SU-DHL-6 (cell line): ENCODE results near the gene EME1.

Experiments used
- H2AFZ ChIP-seq: fragments of 200-600 bp; sonication (generic); 2 replicates; pipeline ENCODE4 v1.6.1; 2014; ENCODE audit warnings: low read depth, mild to moderate bottlenecking, moderate library complexity, mixed read lengths, antibody characterized with exemption, low read length; ENCODE audit not compliant: severe bottlenecking
- H3F3A ChIP-seq: fragments of 200-600 bp; shearing (Covaris generic); 2 replicates; pipeline ENCODE4 v1.6.0; 2016; ENCODE audit warnings: antibody characterized with exemption, mild to moderate bottlenecking; ENCODE audit not compliant: insufficient read depth
- H3K27ac ChIP-seq: fragments of 200-600 bp; sonication (generic); 2 replicates; pipeline ENCODE4 v1.5.1; 2016; ENCODE audit warnings: low read depth, mild to moderate bottlenecking, low read length, moderate library complexity, mixed read lengths
- H3K27me3 ChIP-seq: fragments of 200-600 bp; sonication (generic), shearing (Covaris generic); 2 replicates; pipeline ENCODE4 v1.6.0; 2014; ENCODE audit warnings: mild to moderate bottlenecking, low read length
- H3K36me3 ChIP-seq: fragments of 200-600 bp; sonication (generic); 2 replicates; pipeline ENCODE4 v1.6.1; 2014; ENCODE audit warnings: mild to moderate bottlenecking, low read length, mixed read lengths
- H3K4me2 ChIP-seq: fragments of 300-600, 200-600 bp; shearing (Covaris generic), sonication (generic); 2 replicates; pipeline ENCODE4 v1.6.0; 2014; ENCODE audit warnings: low read length, low read depth, mild to moderate bottlenecking; ENCODE audit not compliant: poor library complexity, severe bottlenecking
- H3K4me3 ChIP-seq: fragments of 200-600 bp; sonication (generic); 2 replicates; pipeline ENCODE4 v1.5.1; 2014; ENCODE audit warnings: antibody characterized with exemption, low read length, mild to moderate bottlenecking, mixed read lengths; ENCODE audit not compliant: insufficient read depth, poor library complexity, severe bottlenecking
- H3K79me2 ChIP-seq: fragments of 200-600 bp; sonication (generic); 2 replicates; pipeline ENCODE4 v1.6.1; 2014; ENCODE audit warnings: mild to moderate bottlenecking, low read length, moderate library complexity; ENCODE audit not compliant: insufficient read depth
- H3K9ac ChIP-seq: fragments of 200-600 bp; sonication (generic); 2 replicates; pipeline ENCODE4 v1.7.0; 2014; ENCODE audit warnings: mild to moderate bottlenecking, low read length
- H3K9me2 ChIP-seq: fragments of 200-600 bp; sonication (generic); replicated peaks from 2 replicates; pipeline ENCODE4 v1.6.1; 2014; ENCODE audit warnings: low read length; ENCODE audit not compliant: insufficient read depth
- H3K9me3 ChIP-seq: fragments of 200-600 bp; sonication (generic); 2 replicates; pipeline ENCODE4 v1.6.1; 2014; ENCODE audit warnings: low read length, mixed read lengths; ENCODE audit not compliant: insufficient read depth
- H4K20me1 ChIP-seq: fragments of 200-600 bp; sonication (generic); 2 replicates; pipeline ENCODE4 v1.6.1; 2014; ENCODE audit warnings: low read depth, mild to moderate bottlenecking, antibody characterized with exemption, low read length, moderate library complexity, mixed read lengths
- CTCF ChIP-seq: fragments of 200-600 bp; sonication (generic); IDR thresholded peaks from one replicate; pipeline ENCODE4 v1.5.1; 2017; ENCODE audit warnings: antibody characterized with exemption, mild to moderate bottlenecking, low read length, moderate library complexity; ENCODE audit not compliant: insufficient read depth, poor library complexity, severe bottlenecking
- EZH2phosphoT487 ChIP-seq: fragments of 200-600 bp; sonication (generic), shearing (Covaris generic); conservative IDR thresholded peaks from 2 replicates; pipeline ENCODE4 v1.6.1; 2018; ENCODE audit warnings: mild to moderate bottlenecking, antibody characterized with exemption, low read length, moderate library complexity, mixed read lengths

The EME1 gene, protein sequence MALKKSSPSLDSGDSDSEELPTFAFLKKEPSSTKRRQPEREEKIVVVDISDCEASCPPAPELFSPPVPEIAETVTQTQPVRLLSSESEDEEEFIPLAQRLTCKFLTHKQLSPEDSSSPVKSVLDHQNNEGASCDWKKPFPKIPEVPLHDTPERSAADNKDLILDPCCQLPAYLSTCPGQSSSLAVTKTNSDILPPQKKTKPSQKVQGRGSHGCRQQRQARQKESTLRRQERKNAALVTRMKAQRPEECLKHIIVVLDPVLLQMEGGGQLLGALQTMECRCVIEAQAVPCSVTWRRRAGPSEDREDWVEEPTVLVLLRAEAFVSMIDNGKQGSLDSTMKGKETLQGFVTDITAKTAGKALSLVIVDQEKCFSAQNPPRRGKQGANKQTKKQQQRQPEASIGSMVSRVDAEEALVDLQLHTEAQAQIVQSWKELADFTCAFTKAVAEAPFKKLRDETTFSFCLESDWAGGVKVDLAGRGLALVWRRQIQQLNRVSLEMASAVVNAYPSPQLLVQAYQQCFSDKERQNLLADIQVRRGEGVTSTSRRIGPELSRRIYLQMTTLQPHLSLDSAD

DNA sequence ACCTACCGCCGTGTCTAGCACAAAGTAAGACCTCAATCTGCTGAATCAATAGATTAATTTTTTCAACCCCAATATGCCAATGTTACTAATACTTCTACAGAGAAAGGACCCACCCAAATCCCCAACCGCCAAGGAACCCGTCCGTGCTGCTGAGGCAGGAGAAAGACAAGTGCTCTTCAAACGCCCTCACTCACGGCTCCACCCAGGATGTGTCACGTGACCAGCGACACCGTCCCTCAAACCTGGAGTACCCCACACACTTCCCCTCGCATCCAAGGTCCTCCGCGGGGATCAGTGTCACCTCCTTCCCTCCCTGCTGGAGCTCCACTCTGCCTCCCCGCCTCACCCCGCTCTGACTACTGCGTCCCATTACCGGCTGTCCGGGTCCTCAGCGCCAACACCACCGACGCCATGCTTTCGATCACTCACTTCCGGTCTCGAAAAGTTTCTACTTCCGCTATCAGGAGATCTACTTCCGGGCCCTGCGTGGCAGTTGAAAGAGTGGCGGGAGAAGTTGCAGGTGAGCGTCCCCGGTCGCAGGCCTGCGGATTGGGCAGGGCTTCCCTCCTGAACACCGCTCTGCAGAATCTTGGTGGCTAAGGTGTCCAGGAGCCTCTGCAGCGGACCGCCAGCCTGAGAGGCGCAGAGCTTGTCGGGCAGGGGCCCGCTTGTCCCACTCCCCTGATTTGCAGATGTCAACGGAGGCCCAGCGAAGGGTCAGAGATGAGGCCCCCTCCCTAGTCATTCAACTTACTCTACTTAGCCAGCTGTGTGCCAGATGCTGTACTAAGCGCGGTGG, at the start of gene EME1, which contains the start of gene MRPL27:
Gene EME1 (plus strand): TSS at position 472 of the 799 bp plus-strand sequence. CDS start 1,980 bp downstream, outside the sequence.
Gene MRPL27 (minus strand): TSS at position 427 of the 799 bp plus-strand sequence. CDS start 14 bp downstream, at position 413.
- peaks cover 35% of the 10 kb centered on the region for H3K79me2 ChIP-seq
- peaks cover 13% of the 10 kb centered on the region; the same call in 1 of the 2 replicates for H3F3A ChIP-seq
- H2AFZ ChIP-seq = peak within 1 kb of the TSS; percentile 59
- peaks cover 16% of the 10 kb centered on the region for H3K36me3 ChIP-seq
- H3K9me3 ChIP-seq = no peaks in the 10 kb centered on the region
- H3K9ac ChIP-seq = peak within 1 kb of the TSS; percentile 78
- H3K27ac ChIP-seq = peak within 1 kb of the TSS; percentile 76
- H4K20me1 ChIP-seq = no peaks in the 10 kb centered on the region
- H3K4me2 ChIP-seq = peak within 1 kb of the TSS; percentile 76
- TF ChIP-seq EZH2phosphoT487 = no peak
- TF ChIP-seq CTCF = no peak
- no peaks in the 10 kb centered on the region for H3K27me3 ChIP-seq
- H3K9me2 ChIP-seq = no peaks in the 10 kb centered on the region
- peak within 1 kb of the TSS; percentile 64 for H3K4me3 ChIP-seq

DNA sequence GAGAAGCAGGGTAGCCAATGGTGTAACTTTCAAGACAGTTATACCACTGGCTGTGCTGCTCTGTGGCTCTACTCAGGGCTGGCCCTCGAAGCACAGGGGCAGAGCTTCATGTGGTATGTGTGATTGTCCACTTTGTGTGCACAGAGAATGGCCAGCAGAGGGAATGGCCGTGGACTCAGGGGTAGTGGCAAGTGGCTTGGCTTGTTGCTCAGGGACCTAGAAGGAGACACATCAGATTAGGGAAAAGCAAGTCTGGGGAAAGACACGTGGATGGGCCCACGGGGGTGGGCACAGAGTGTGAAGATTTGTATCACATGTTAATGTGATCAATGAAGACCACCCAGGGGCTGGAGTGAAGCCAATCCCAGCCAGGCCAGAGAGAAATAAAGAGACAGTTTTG, 47.1 kb upstream of the EME1 start:
- H3K9ac ChIP-seq = no peak overlapping the region
- H3K27me3 ChIP-seq = no peaks in the 10 kb centered on the region
- H3K4me3 ChIP-seq = no peak overlapping the region
- H3K4me2 ChIP-seq = no peak overlapping the region
- H3K79me2 ChIP-seq = no peaks in the 10 kb centered on the region
- no peaks in the 10 kb centered on the region for H4K20me1 ChIP-seq
- H3F3A ChIP-seq = no peaks in the 10 kb centered on the region
- H2AFZ ChIP-seq = no peak overlapping the region
- H3K36me3 ChIP-seq = no peaks in the 10 kb centered on the region
- TF ChIP-seq EZH2phosphoT487 = no peak
- TF ChIP-seq CTCF = no peak
- no peak overlapping the region for H3K27ac ChIP-seq
- H3K9me2 ChIP-seq = no peaks in the 10 kb centered on the region
- no peaks in the 10 kb centered on the region for H3K9me3 ChIP-seq

DNA sequence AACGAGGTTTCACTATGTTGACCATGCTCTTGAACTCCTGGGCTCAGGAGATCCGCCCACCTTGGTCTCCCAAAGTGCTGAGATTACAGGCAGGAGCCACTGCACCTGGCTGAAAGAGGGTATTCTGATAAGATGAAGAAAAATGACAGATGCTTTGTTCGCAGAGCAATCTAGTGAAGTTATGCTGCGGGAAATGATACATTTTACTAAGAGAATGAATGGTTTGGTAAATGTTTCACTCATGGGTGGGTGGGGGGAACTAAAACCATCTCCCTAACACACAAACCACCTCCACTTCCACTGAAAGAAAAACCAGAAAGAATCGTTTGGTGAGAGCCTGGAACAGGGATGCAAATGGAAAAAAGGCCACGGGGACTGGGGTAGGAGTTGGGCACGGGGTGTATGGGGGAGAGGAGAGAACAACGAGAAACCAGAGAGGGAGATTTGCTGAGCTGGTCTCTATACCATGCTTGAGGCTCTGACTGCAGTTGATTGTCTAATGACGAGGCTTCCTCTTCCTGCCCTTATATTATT, 46.1 kb upstream of the EME1 start:
- H3F3A ChIP-seq = no peaks in the 10 kb centered on the region
- no peaks in the 10 kb centered on the region for H3K9me3 ChIP-seq
- no peaks in the 10 kb centered on the region for H3K79me2 ChIP-seq
- H3K9ac ChIP-seq = no peak overlapping the region
- H2AFZ ChIP-seq = no peak overlapping the region
- H3K4me2 ChIP-seq = no peak overlapping the region
- H3K27me3 ChIP-seq = no peaks in the 10 kb centered on the region
- no peaks in the 10 kb centered on the region for H3K9me2 ChIP-seq
- H3K36me3 ChIP-seq = no peaks in the 10 kb centered on the region
- H3K4me3 ChIP-seq = no peak overlapping the region
- no peaks in the 10 kb centered on the region for H4K20me1 ChIP-seq
- TF ChIP-seq CTCF (no peak), EZH2phosphoT487 (no peak)
- H3K27ac ChIP-seq = no peak overlapping the region
